Activated CD4-positive, alpha-beta T cell treated with anti-CD3 and anti-CD28 coated beads, Interleukin-2, amount 50 U/mL, for 16 hours (primary cell): ENCODE data around the gene SNUPN.
"Not testable (repeated sequence)": the region's sequence is repeated elsewhere in the genome, so short reads cannot be mapped to it uniquely, and the experiment has no call there.

Source experiments
- DNase-seq: peaks from one replicate; pipeline ENCODE4 v3.0.0-alpha.2; 2020

Gene SNUPN

GRCh38 chr15:75578173-75578947, 47.2 kb downstream of the SNUPN start:
- peak; percentile 17 for DNase-seq

- DNase-seq: no peak
These were observed 47.9 kb downstream of the SNUPN start for GRCh38 chr15:75577401-75578172.

DNA sequence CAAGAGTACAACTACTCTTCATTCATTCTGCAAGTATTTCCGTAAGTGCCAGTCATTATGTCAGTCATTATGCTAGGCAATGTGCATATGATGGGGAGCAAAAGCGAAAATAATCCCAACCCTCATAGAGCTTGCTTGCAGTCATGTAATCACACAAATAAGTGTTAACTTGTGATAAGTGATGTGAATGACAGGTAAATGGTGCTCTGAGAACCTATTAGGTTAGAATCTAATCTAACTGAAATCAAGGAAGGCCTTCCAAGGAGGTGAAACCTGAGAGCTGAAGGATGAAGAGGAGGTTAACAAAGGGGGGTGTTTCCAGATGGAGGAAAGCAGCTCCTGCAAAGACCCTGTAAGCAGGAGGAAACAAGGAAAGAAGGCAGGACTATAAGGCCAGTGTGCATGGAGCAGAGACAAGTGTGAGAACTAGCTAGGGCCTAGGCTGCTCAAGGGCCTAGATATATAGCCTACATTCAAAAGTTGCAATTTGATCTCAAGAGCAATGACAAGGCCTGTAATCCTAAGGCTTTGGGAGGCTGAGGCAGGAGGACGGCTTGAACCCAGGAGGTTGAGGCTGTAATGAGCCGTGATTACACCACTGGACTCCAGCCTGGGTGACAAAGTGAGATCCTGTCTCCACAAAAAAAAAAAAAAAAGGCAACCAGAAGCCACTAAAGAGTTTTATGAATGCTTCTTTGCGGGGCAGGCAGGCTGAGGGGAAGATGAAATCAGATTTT, 51.7 kb downstream of the SNUPN start:
- peak; percentile 16 for DNase-seq

- no peak for DNase-seq
These were observed 55.2 kb downstream of the SNUPN start for GRCh38 chr15:75570126-75570845.

DNA sequence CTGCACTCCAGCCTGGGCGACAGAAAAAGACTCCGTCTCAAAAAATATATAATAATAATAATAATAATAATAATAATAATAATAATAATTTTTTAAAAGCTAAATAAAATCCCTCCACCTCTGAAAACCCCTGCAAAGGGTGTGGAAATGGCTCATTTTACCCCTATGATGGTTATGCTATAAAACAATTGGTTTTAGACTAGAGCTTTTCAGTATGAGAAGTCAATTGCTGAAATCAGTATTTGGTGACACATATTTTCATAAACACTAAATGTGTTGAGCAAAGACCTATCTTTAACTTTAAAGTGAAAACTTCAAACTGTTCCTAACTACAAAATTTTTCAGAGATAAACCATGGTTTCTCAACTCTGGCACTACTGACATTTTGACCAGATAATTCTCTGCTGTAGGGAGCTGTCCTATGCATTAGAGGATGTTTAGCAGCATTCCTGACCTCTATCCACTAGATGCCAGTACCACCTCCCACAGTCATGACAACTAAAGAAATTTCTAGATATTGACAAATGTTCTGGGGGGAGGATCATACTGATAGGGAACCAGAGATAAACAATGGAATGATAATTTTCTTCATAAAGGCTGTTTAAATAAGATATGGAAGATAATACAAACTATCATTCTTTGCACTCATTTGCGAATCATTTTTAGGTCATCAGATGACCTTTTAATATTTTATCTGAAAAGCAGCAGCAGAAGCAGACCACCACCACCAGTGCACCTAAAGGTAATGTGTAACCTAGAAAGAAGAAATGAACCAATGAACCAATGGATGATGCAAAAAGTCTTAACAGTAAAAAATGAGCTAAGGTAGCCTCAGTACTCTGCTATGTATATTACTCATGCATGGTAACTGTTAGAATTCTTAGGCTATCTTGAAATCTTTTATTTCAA, 60.2 kb downstream of the SNUPN start:
- no peak for DNase-seq

DNA sequence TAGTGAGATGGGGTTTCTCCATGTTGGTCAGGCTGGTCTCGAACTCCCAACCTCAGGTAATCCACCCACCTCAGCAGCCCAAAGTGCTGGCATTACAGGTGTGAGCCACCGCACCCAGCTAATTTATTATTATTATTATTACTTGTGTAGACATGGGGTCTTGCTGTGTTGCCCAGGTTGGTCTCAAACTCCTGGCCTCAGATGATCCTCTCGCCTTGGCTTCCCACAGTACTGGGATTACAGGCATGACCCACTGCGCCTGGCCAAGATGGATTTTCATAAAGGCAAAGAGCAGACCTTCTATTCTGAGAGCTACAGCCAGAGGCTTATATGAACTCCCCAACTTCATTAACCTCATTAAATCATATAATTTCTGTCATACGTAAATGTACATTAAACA, 63.6 kb downstream of the SNUPN start:
- no peak for DNase-seq

GRCh38 chr15:75559360-75559759, 66.2 kb downstream of the SNUPN start:
- DNase-seq: not testable (repeated sequence)

- DNase-seq: not testable (repeated sequence)
These were observed 66.6 kb downstream of the SNUPN start for GRCh38 chr15:75558955-75559354.

DNA sequence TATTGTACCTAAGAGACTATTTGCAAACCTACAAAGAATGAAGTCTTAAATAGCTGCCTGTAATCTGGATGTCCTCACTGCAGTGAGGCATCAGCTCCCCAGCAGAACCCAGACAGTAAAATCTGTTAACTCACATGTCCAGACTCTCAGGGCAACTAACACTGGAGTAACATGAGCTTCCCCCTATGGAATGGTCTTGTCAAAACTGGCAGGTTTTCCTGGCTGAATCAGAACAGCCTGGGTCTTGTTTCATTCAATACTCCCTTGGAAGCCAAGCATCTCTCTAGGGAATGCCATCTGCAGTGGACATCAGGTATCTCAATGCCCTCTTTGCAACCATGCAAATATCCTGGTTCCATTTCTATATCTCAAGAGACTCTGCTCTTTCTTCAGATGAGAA, 70.8 kb downstream of the SNUPN start:
- no peak for DNase-seq

DNA sequence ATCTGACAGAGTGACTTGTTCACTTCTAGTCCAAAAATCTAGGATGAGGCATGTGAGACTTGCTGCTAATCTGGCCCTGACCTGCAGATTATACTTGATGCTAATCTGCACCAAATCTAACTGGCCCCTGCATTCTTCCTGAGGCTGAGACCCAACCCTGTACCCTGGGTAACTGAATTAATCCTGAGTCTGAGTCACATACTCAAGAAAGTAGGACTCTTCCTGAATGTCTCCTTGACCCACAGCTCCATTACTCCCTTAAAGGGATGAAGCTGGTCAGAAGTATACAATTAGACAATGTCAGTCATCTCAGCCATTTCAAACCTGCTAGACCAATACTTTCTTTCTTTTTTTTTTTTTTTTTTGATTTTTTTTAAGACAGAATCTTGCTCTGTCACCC, 71.9 kb downstream of the SNUPN start:
- DNase-seq: no peak

DNA sequence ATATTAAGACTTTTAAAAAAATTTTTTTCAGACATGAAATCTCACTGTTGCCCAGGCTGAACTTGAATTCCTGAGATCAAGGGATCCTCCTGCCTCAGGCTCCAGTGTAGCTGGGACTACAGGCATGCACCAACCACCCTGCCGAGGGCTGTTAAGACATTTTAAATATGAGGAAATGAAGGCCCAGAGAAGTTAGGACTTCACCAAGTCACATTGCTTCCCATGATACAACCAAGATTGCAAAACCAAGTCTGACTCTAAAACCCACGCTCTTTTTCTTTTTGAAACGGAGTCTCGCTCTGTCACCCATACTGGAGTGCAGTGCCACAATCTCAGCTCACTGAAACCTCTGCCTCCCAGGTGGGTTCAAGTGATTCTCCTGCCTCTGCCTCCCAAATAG, 74.4 kb downstream of the SNUPN start:
- DNase-seq: no peak
